CD4-positive, alpha-beta T cell (primary cell): ENCODE measurements around the gene PNRC1. TPM values are rescaled to one million over a fixed set of nuclear protein-coding genes. Genes with fewer than 3 reads are reported as not detected.
"Not testable (repeated sequence)": the region's sequence is repeated elsewhere in the genome, so short reads cannot be mapped to it uniquely, and the experiment has no call there.

Experiments
- ATAC-seq: fragments of 200-7000 bp; cut with Tn5 transposase; one replicate; pipeline ENCODE4 v1.10.0; 2022; ENCODE audit warnings: mild to moderate bottlenecking; ENCODE audit not compliant: poor library complexity
- CTCF ChIA-PET: fragments of 350-600 bp; sonication (Branson Sonifier 250); formaldehyde crosslinking; loops from one replicate; lab custom pipeline; 2021; ENCODE audit warnings: antibody characterized with exemption, inconsistent platforms; lab: Charles Lee
- POLR2A ChIA-PET: fragments of 350-600 bp; sonication (Branson Sonifier 250); formaldehyde crosslinking; loops from one replicate; lab custom pipeline; 2021; ENCODE audit warnings: antibody characterized with exemption, inconsistent platforms; lab: Charles Lee
- DNase-seq, 14 experiments: peaks; one replicate each; pipeline ENCODE4 v3.0.0-alpha.2; 2013 to 2020; ENCODE audit warnings: mixed read lengths in 2 of 14
- H3K27ac ChIP-seq, 2 donors: one replicate each; pipeline versions ENCODE4 v1.5.1 to v1.7.0; 2013; ENCODE audit warnings: low read length in 2 of 2, low read depth in 1 of 2, mild to moderate bottlenecking in 1 of 2
- H3K27me3 ChIP-seq, 2 experiments: 1 replicate in 1 of 2; 2 replicates in 1 of 2; pipeline versions ENCODE4 v1.6.1 to v1.7.0; 2013; ENCODE audit warnings: low read length in 2 of 2, control low read depth in 1 of 2, mild to moderate bottlenecking in 1 of 2, moderate library complexity in 1 of 2; ENCODE audit not compliant: insufficient read depth in 2 of 2, control insufficient read depth in 1 of 2
- H3K36me3 ChIP-seq: one replicate; pipeline ENCODE4 v1.6.1; 2013; ENCODE audit warnings: low read length, control low read depth; ENCODE audit not compliant: insufficient read depth
- H3K4me1 ChIP-seq: one replicate; pipeline ENCODE4 v1.6.1; 2013; ENCODE audit warnings: low read length, control low read depth; ENCODE audit not compliant: insufficient read depth
- H3K4me3 ChIP-seq: one replicate; pipeline ENCODE4 v1.5.1; 2013; ENCODE audit warnings: mild to moderate bottlenecking, low read length, moderate library complexity
- H3K9me3 ChIP-seq, 2 experiments: 1 replicate in 1 of 2; 2 replicates in 1 of 2; pipeline versions ENCODE4 v1.6.1 to v1.7.0; 2013; ENCODE audit warnings: low read length in 2 of 2, mild to moderate bottlenecking in 2 of 2, control low read depth in 1 of 2, moderate library complexity in 1 of 2; ENCODE audit not compliant: control insufficient read depth in 1 of 2, insufficient read depth in 1 of 2
- H3K27ac Mint-ChIP-seq: one replicate; pipeline ENCODE4 v1.8.0; 2020; ENCODE audit warnings: mixed read lengths
- H3K27me3 Mint-ChIP-seq: one replicate; pipeline ENCODE4 v1.8.0; 2021; ENCODE audit warnings: mixed read lengths
- H3K36me3 Mint-ChIP-seq: one replicate; pipeline ENCODE4 v1.8.0; 2021; ENCODE audit warnings: low read depth, mixed read lengths
- H3K4me1 Mint-ChIP-seq: one replicate; pipeline ENCODE4 v1.8.0; 2021; ENCODE audit warnings: low read depth, mixed read lengths
- H3K4me3 Mint-ChIP-seq: one replicate; pipeline ENCODE4 v1.8.0; 2020; ENCODE audit warnings: mild to moderate bottlenecking, mixed read lengths
- H3K9me3 Mint-ChIP-seq: one replicate; pipeline ENCODE4 v1.8.0; 2020; ENCODE audit warnings: mixed read lengths
- intact Hi-C, 2 experiments: fragments of 100-400 bp; cut with DNase I in 1 of 2; cut with micrococcal nuclease in 1 of 2; formaldehyde crosslinking; loops; one replicate each; pipeline versions ENCODE4 v1.15.1 to v1.9.0; 2023 to 2025; cut with DNase I, micrococcal nuclease
- polyA plus RNA-seq, 2 donors: library from polyadenylated mRNA; unstranded; fragments of 120-200 nt; gene quantifications; one replicate each; pipeline ENCODE4 v1.2.1, GENCODE V29; 2013
- total RNA-seq, 174 experiments: library from RNA in 2 of 174; stranded (reverse) in 2 of 174; gene quantifications; one replicate each; pipeline ENCODE4 v1.2.3 and lab custom pipeline; 2021 to 2026
- TF ChIP-seq, protein P1 (sequence below): fragments of 200-600 bp; IDR thresholded peaks from one replicate; pipeline ENCODE4 v1.8.0; 2022; ENCODE audit warnings: antibody characterized with exemption, mild to moderate bottlenecking

The PNRC1 gene
- total RNA-seq (1,000 to 10,000 TPM in 1 of 2 experiments, 100 to 1,000 TPM in 1; 974 to 1,023 TPM), total RNA-seq (lab: John Stamatoyannopoulos, UW) (36.8 to 1,553 (median 651) reads per million in 172 experiments)
- 209 TPM for polyA plus RNA-seq (2013, experiment 1 of 2)
- polyA plus RNA-seq (2013, experiment 2 of 2), result 344 TPM

- H3K27ac ChIP-seq, result peak within 1 kb of the TSS; percentile 99 to 100
- Mint-ChIP-seq H3K27ac (peak within 1 kb of the TSS; percentile 97), H3K9me3 (no peaks in the 10 kb centered on the region), H3K4me1 (peaks cover 43% of the 10 kb centered on the region), H3K36me3 (peaks cover 57% of the 10 kb centered on the region), H3K4me3 (peak within 1 kb of the TSS; percentile 95), H3K27me3 (peaks cover 5% of the 10 kb centered on the region)
- DNase-seq, result peak; percentile 100
- no peaks in the 10 kb centered on the region for H3K27me3 ChIP-seq
- CTCF ChIA-PET, result interaction anchor here (1.1 kb wide), 1 partner anchor 117 kb away, joined by 4 read pairs; the partner anchor contains the start of gene RNGTT
- H3K36me3 ChIP-seq, result peaks cover 30% of the 10 kb centered on the region
- peak; percentile 72 for ATAC-seq
- intact Hi-C loops, result loop anchor here (2.0 to 10.0 kb wide), 8 partner anchors 64 to 1926 kb away; partner anchors contain the start of genes UBE2J1 (in 2 of the 2), CASP8AP2 (in 1 of the 2), RNGTT (in 1 of the 2) and SLC35A1 (in 1 of the 2)
- H3K4me3 ChIP-seq, result peak within 1 kb of the TSS; percentile 96
- TF ChIP-seq, protein P1, sequence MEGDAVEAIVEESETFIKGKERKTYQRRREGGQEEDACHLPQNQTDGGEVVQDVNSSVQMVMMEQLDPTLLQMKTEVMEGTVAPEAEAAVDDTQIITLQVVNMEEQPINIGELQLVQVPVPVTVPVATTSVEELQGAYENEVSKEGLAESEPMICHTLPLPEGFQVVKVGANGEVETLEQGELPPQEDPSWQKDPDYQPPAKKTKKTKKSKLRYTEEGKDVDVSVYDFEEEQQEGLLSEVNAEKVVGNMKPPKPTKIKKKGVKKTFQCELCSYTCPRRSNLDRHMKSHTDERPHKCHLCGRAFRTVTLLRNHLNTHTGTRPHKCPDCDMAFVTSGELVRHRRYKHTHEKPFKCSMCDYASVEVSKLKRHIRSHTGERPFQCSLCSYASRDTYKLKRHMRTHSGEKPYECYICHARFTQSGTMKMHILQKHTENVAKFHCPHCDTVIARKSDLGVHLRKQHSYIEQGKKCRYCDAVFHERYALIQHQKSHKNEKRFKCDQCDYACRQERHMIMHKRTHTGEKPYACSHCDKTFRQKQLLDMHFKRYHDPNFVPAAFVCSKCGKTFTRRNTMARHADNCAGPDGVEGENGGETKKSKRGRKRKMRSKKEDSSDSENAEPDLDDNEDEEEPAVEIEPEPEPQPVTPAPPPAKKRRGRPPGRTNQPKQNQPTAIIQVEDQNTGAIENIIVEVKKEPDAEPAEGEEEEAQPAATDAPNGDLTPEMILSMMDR, result no peak
- H3K4me1 ChIP-seq, result peaks cover 29% of the 10 kb centered on the region
- POLR2A ChIA-PET, result interaction anchor here (0.6 to 7.1 kb wide), 56 partner anchors 10 to 1928 kb away, joined by 3 to 212 read pairs (median 6); partner anchors contain the start of genes AKIRIN2, ANKRD6, BACH2 and CASP8AP2
- no peaks in the 10 kb centered on the region for H3K9me3 ChIP-seq
Observed at GRCh38 chr6:89080281-89081128, at the start of gene PNRC1. Gene PNRC1, plus strand, starts transcription at chr6:89080751. Its CDS starts 144 bp downstream, at chr6:89080895.

- H3K27ac ChIP-seq, result no peak overlapping the region
- ATAC-seq, result no peak
- peaks cover 8 to 11% of the 10 kb centered on the region in 2 experiments for H3K9me3 ChIP-seq
- no peaks in the 10 kb centered on the region for H3K27me3 ChIP-seq
- peak in 3 of 14 experiments; percentile 13 to 33 (median 33) for DNase-seq
- no peaks in the 10 kb centered on the region for H3K27me3 Mint-ChIP-seq
- intact Hi-C loops, result no loop called here
- no peak overlapping the region for H3K4me3 Mint-ChIP-seq
- ChIA-PET POLR2A (interaction anchor here (0.7 to 1.3 kb wide), 2 partner anchors 47 to 320 kb away, joined by 3 to 5 read pairs; partner anchors contain the start of genes PNRC1 and UBE2J1), CTCF (interaction anchor here (1.2 kb wide), 1 partner anchor 46 kb away, joined by 3 read pairs; no protein-coding TSS in a partner anchor)
- no peak overlapping the region for H3K27ac Mint-ChIP-seq
- TF ChIP-seq, protein P1, result no peak
- peaks cover 4% of the 10 kb centered on the region for H3K9me3 Mint-ChIP-seq
- H3K36me3 ChIP-seq, result no peaks in the 10 kb centered on the region
- no peak overlapping the region for H3K4me3 ChIP-seq
- no peaks in the 10 kb centered on the region for H3K4me1 Mint-ChIP-seq
- H3K36me3 Mint-ChIP-seq, result peaks cover 3% of the 10 kb centered on the region
- no peaks in the 10 kb centered on the region for H3K4me1 ChIP-seq
Observed at GRCh38 chr6:89032599-89032998, 48.0 kb upstream of the PNRC1 start.

DNA sequence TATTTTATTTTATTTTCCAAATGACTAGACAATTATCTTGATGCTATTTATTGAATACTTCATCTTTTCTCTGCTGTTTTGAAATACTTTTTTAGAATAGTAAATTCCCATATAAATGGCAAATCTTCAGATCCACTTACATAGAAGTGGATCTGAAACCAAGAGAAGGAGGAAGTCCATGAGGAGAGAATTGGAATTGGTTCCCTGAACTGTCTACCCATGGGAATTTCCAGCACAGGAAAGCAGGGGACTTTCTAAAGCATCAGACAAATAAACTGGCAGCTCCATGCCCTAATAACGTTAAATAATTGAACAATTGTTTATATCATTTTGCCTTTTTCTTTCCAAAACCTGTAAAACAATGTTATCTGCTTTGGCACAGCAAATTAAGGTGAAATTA, 47.1 kb upstream of the PNRC1 start:
- ATAC-seq, result no peak
- intact Hi-C loops, result no loop called here
- Mint-ChIP-seq H3K27me3 (no peaks in the 10 kb centered on the region), H3K9me3 (peaks cover 9% of the 10 kb centered on the region), H3K4me1 (no peaks in the 10 kb centered on the region), H3K27ac (no peak overlapping the region), H3K4me3 (no peak overlapping the region), H3K36me3 (peaks cover 4% of the 10 kb centered on the region)
- no peaks in the 10 kb centered on the region for H3K27me3 ChIP-seq
- TF ChIP-seq, protein P1, result no peak
- POLR2A ChIA-PET, result interaction anchor here (1.3 kb wide), 1 partner anchor 46 kb away, joined by 5 read pairs; the partner anchor contains the start of gene PNRC1
- no peak overlapping the region for H3K27ac ChIP-seq
- peaks cover 11 to 16% of the 10 kb centered on the region in 2 experiments for H3K9me3 ChIP-seq
- no peak overlapping the region for H3K4me3 ChIP-seq
- peak in 2 of 14 experiments; percentile 46 to 49 for DNase-seq
- CTCF ChIA-PET, result no interaction called here
- no peaks in the 10 kb centered on the region for H3K36me3 ChIP-seq
- H3K4me1 ChIP-seq, result no peaks in the 10 kb centered on the region

GRCh38 chr6:89034116-89034515, 46.4 kb upstream of the PNRC1 start:
- H3K4me1 ChIP-seq, CTCF ChIA-PET, ATAC-seq, H3K4me3 Mint-ChIP-seq, H3K27ac Mint-ChIP-seq, H3K27ac ChIP-seq, intact Hi-C loops, H3K4me1 Mint-ChIP-seq, H3K27me3 ChIP-seq, H3K27me3 Mint-ChIP-seq, H3K4me3 ChIP-seq, H3K36me3 Mint-ChIP-seq, H3K36me3 ChIP-seq: not testable (repeated sequence)
- POLR2A ChIA-PET, result interaction anchor here (1.2 kb wide), 1 partner anchor 46 kb away, joined by 3 read pairs; the partner anchor contains the start of gene PNRC1
- DNase-seq, result peak in 1 of 14 experiments; percentile 15
- peaks cover 13% of the 10 kb centered on the region for H3K9me3 Mint-ChIP-seq
- H3K9me3 ChIP-seq, result peaks cover 11 to 18% of the 10 kb centered on the region in 2 experiments
